NT2/D1 (cell line): ENCODE measurements around the gene LRCOL1.

Source experiments
- SUZ12 ChIP-seq: IDR thresholded peaks from 2 replicates; pipeline ENCODE4 v1.6.1; 2011; ENCODE audit not compliant: insufficient read length, insufficient read depth; ENCODE audit errors: extremely low read depth
- YY1 ChIP-seq: IDR thresholded peaks from 2 replicates; pipeline ENCODE4 v1.6.1; 2011; ENCODE audit not compliant: insufficient read length, insufficient read depth
- ZNF274 ChIP-seq: IDR thresholded peaks from 2 replicates; pipeline ENCODE4 v1.6.1; 2011; ENCODE audit warnings: mild to moderate bottlenecking, low read depth, low read length

GRCh38 chr12:132647858-132648257, 37.5 kb upstream of the LRCOL1 start:
- TF ChIP-seq SUZ12 = no peak
- no peak for TF ChIP-seq ZNF274
- no peak for TF ChIP-seq YY1
